CD4-positive, alpha-beta T cell treated with Interleukin-4 for 4 hours (primary cell): ENCODE data around the gene MPPE1.
"Not testable (repeated sequence)": the region's sequence is repeated elsewhere in the genome, so short reads cannot be mapped to it uniquely, and the experiment has no call there.

Source experiments
- DNase-seq: peaks from one replicate; pipeline ENCODE4 v3.0.0-alpha.2; 2020

MPPE1 gene

GRCh38 chr18:11908182-11909060, at the start of gene MPPE1:
Gene MPPE1, minus strand, starts transcription at chr18:11908317. Its CDS starts 11,053 bp downstream, at chr18:11897264.
- DNase-seq = peak; percentile 81

GRCh38 chr18:11957636-11958035, 49.5 kb upstream of the MPPE1 start:
- no peak for DNase-seq

GRCh38 chr18:11956371-11957308, 48.5 kb upstream of the MPPE1 start:
- DNase-seq = no peak

- no peak for DNase-seq
These were observed 47.3 kb upstream of the MPPE1 start for GRCh38 chr18:11955239-11956029.

- DNase-seq = no peak
These were observed 45.0 kb upstream of the MPPE1 start for GRCh38 chr18:11953113-11953512.

- no peak for DNase-seq
These were observed 43.3 kb upstream of the MPPE1 start for GRCh38 chr18:11951390-11951851.

- no peak for DNase-seq
These were observed 42.7 kb upstream of the MPPE1 start for GRCh38 chr18:11950824-11951223.

GRCh38 chr18:11948852-11949523, 40.9 kb upstream of the MPPE1 start:
- no peak for DNase-seq

GRCh38 chr18:11947214-11948191, 39.4 kb upstream of the MPPE1 start:
- DNase-seq = peak; percentile 80

GRCh38 chr18:11946756-11947155, 38.6 kb upstream of the MPPE1 start:
- DNase-seq = no peak

- not testable (repeated sequence) for DNase-seq
These were observed 37.9 kb upstream of the MPPE1 start for GRCh38 chr18:11945834-11946659.

- DNase-seq = no peak
These were observed 36.7 kb upstream of the MPPE1 start for GRCh38 chr18:11944786-11945185.

- DNase-seq = no peak
These were observed 36.1 kb upstream of the MPPE1 start for GRCh38 chr18:11944252-11944651.

- DNase-seq = no peak
These were observed 35.4 kb upstream of the MPPE1 start for GRCh38 chr18:11943551-11943950.

GRCh38 chr18:11940956-11941355, 32.8 kb upstream of the MPPE1 start:
- no peak for DNase-seq

- DNase-seq = peak; percentile 79
These were observed 29.9 kb upstream of the MPPE1 start for GRCh38 chr18:11937874-11938478.

- no peak for DNase-seq
These were observed 24.3 kb upstream of the MPPE1 start for GRCh38 chr18:11932393-11932792.

- DNase-seq = no peak
These were observed 19.4 kb upstream of the MPPE1 start for GRCh38 chr18:11927497-11927896.

GRCh38 chr18:11925800-11926481, 17.8 kb upstream of the MPPE1 start:
- DNase-seq = no peak
